Mesothelial cell of epicardium (in vitro differentiated cells): ENCODE results near the gene PRKACG. TPM values are rescaled to one million over a fixed set of nuclear protein-coding genes. Genes with fewer than 3 reads are reported as not detected.

Experiments used
- DNase-seq, 2 experiments: peaks; one replicate each; pipeline ENCODE4 v3.0.0; 2021; ENCODE audit warnings: low spot score in 2 of 2; ENCODE audit not compliant: unreplicated experiment in 2 of 2
- H3K27ac Mint-ChIP-seq: 2 replicates; pipeline ENCODE4 v1.8.0; 2021; ENCODE audit warnings: mixed read lengths
- H3K27me3 Mint-ChIP-seq: 2 replicates; pipeline ENCODE4 v1.8.0; 2021; ENCODE audit warnings: low read depth, mixed read lengths
- H3K36me3 Mint-ChIP-seq: 2 replicates; pipeline ENCODE4 v1.8.0; 2021; ENCODE audit warnings: mixed read lengths
- H3K4me1 Mint-ChIP-seq: 2 replicates; pipeline ENCODE4 v1.8.0; 2021; ENCODE audit warnings: mixed read lengths
- H3K4me3 Mint-ChIP-seq: 2 replicates; pipeline ENCODE4 v1.8.0; 2021; ENCODE audit warnings: mild to moderate bottlenecking, moderate library complexity, mixed read lengths
- H3K9me3 Mint-ChIP-seq: 2 replicates; pipeline ENCODE4 v1.8.0; 2021; ENCODE audit warnings: mixed read lengths
- total RNA-seq: library from RNA; stranded (reverse); gene quantifications from 3 replicates; pipeline ENCODE4 v1.2.1, GENCODE V29; 2021
- TF ChIP-seq, protein P1 (sequence below): fragments of 200-600 bp; sonication (generic); IDR thresholded peaks from one replicate; pipeline ENCODE4 v1.5.0; 2021; ENCODE audit warnings: antibody characterized with exemption; ENCODE audit not compliant: unreplicated experiment

PRKACG gene
- total RNA-seq, 1 donor from 2014 or later: not detected

- TF ChIP-seq, protein P1, sequence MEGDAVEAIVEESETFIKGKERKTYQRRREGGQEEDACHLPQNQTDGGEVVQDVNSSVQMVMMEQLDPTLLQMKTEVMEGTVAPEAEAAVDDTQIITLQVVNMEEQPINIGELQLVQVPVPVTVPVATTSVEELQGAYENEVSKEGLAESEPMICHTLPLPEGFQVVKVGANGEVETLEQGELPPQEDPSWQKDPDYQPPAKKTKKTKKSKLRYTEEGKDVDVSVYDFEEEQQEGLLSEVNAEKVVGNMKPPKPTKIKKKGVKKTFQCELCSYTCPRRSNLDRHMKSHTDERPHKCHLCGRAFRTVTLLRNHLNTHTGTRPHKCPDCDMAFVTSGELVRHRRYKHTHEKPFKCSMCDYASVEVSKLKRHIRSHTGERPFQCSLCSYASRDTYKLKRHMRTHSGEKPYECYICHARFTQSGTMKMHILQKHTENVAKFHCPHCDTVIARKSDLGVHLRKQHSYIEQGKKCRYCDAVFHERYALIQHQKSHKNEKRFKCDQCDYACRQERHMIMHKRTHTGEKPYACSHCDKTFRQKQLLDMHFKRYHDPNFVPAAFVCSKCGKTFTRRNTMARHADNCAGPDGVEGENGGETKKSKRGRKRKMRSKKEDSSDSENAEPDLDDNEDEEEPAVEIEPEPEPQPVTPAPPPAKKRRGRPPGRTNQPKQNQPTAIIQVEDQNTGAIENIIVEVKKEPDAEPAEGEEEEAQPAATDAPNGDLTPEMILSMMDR: no peak
- Mint-ChIP-seq H3K4me3 (no peak overlapping the region), H3K27me3 (no peaks in the 10 kb centered on the region), H3K4me1 (peaks cover 5% of the 10 kb centered on the region), H3K27ac (no peak overlapping the region), H3K9me3 (no peaks in the 10 kb centered on the region), H3K36me3 (no peaks in the 10 kb centered on the region)
- no peak for DNase-seq
Measured at GRCh38 chr9:69020301-69021145, 6.6 kb upstream of the PRKACG start.

DNA sequence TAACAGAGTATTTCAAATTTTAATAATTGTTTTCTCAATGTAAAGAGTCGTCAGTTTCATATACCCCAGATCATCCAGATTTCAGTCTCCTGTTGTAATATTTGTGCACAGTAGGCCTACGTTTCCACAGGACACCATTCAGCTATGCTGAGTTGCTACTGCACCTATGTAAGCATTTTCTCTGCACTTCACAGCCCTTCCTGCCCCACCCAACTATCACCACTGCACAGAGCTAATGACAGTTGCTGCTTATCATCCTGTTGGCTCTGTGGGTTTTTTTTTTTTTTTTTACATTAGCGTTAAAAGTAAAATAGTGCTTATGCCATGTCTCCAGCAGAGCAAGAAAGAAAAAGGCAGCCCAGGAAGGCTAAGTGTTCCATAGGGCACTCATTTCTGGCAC is 5.9 kb upstream of the PRKACG start:
- Mint-ChIP-seq H3K4me1 (peaks cover 5% of the 10 kb centered on the region), H3K36me3 (no peaks in the 10 kb centered on the region), H3K27me3 (no peaks in the 10 kb centered on the region), H3K27ac (no peak overlapping the region), H3K4me3 (no peak overlapping the region), H3K9me3 (no peaks in the 10 kb centered on the region)
- no peak for DNase-seq
- TF ChIP-seq, protein P1: no peak

DNA sequence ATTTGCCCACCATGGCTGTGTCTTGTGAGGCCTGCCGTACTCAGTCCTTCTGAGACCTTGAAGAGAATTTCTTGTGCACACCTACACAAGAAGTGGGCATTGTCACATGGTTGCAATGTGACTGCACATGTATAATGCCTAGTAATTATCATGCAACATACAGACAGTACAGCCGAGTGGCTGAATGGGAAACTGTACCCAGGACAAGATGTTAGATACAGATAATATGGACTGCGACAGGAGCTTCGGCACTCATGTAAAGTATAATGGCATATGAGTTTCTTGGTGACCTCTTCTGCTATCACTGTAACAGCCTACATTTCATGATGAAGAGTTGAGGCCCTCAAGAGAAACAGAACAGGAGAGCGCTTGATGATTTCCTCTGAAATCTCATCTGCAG is 4.8 kb upstream of the PRKACG start:
- Mint-ChIP-seq H3K27me3 (no peaks in the 10 kb centered on the region), H3K4me3 (no peak overlapping the region), H3K4me1 (peaks cover 5% of the 10 kb centered on the region), H3K27ac (no peak overlapping the region), H3K36me3 (no peaks in the 10 kb centered on the region), H3K9me3 (no peaks in the 10 kb centered on the region)
- no peak for DNase-seq
- TF ChIP-seq, protein P1: no peak

GRCh38 chr9:69016191-69017096 is 2.5 kb upstream of the PRKACG start:
- Mint-ChIP-seq H3K36me3 (no peaks in the 10 kb centered on the region), H3K27me3 (peaks cover 2% of the 10 kb centered on the region), H3K4me1 (no peaks in the 10 kb centered on the region), H3K4me3 (no peak overlapping the region), H3K27ac (no peak overlapping the region), H3K9me3 (no peaks in the 10 kb centered on the region)
- TF ChIP-seq, protein P1: no peak
- DNase-seq: no peak

DNA sequence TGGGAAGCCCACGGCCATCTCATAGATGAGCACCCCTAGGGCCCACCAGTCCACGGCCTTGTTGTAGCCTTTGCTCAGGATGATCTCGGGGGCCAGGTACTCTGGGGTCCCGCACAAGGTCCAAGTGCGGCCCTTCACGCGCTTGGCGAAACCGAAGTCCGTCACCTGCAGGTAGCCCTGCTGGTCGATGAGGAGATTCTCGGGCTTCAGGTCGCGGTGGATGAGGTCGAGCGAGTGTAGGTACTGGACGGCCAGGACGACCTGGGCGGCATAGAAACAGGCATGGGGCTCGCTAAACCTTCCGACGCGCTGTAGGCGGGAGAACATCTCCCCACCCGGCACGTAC is 558 bp downstream of the PRKACG start:
- peaks cover 2% of the 10 kb centered on the region for H3K27me3 Mint-ChIP-seq
- no peaks in the 10 kb centered on the region for H3K4me1 Mint-ChIP-seq
- TF ChIP-seq, protein P1: no peak
- no peak overlapping the region for H3K4me3 Mint-ChIP-seq
- H3K36me3 Mint-ChIP-seq: no peaks in the 10 kb centered on the region
- H3K9me3 Mint-ChIP-seq: no peaks in the 10 kb centered on the region
- H3K27ac Mint-ChIP-seq: no peak overlapping the region
- no peak for DNase-seq
